CD4-positive, alpha-beta T cell treated with Interferon alpha-2 for 1 hour (primary cell): ENCODE measurements around the gene SGMS1.
"Not testable (repeated sequence)": the region's sequence is repeated elsewhere in the genome, so short reads cannot be mapped to it uniquely, and the experiment has no call there.

Source experiments
- DNase-seq, 2 donors: peaks; one replicate each; pipeline ENCODE4 v3.0.0-alpha.2; 2020 to 2022

The SGMS1 gene

GRCh38 chr10:50392966-50393718, 230.6 kb downstream of the SGMS1 start:
- no peak for DNase-seq

- no peak for DNase-seq
Observed at GRCh38 chr10:50392426-50392825, 231.3 kb downstream of the SGMS1 start.

GRCh38 chr10:50390302-50390701, 233.5 kb downstream of the SGMS1 start:
- no peak for DNase-seq

GRCh38 chr10:50388181-50388580, 235.6 kb downstream of the SGMS1 start:
- DNase-seq, result no peak

- DNase-seq, result no peak
Observed at GRCh38 chr10:50387732-50388073, 236.1 kb downstream of the SGMS1 start.

- no peak for DNase-seq
Observed at GRCh38 chr10:50387007-50387731, 236.6 kb downstream of the SGMS1 start.

GRCh38 chr10:50385624-50386023, 238.1 kb downstream of the SGMS1 start:
- DNase-seq, result no peak

GRCh38 chr10:50384898-50385297, 238.9 kb downstream of the SGMS1 start:
- no peak for DNase-seq

- DNase-seq, result no peak
Observed at GRCh38 chr10:50384238-50384637, 239.5 kb downstream of the SGMS1 start.

- no peak for DNase-seq
Observed at GRCh38 chr10:50382576-50383023, 241.2 kb downstream of the SGMS1 start.

GRCh38 chr10:50381642-50382041, 242.1 kb downstream of the SGMS1 start:
- no peak for DNase-seq

GRCh38 chr10:50379616-50380015, 244.1 kb downstream of the SGMS1 start:
- no peak for DNase-seq

- no peak for DNase-seq
Observed at GRCh38 chr10:50375745-50376144, 248.0 kb downstream of the SGMS1 start.

- DNase-seq, result no peak
Observed at GRCh38 chr10:50375051-50375452, 248.7 kb downstream of the SGMS1 start.

GRCh38 chr10:50373821-50374501, 249.8 kb downstream of the SGMS1 start:
- DNase-seq, result no peak

GRCh38 chr10:50369931-50370330, 253.8 kb downstream of the SGMS1 start:
- no peak for DNase-seq

GRCh38 chr10:50367732-50368131, 256.0 kb downstream of the SGMS1 start:
- DNase-seq, result peak in 1 of 2 donors; percentile 23

- DNase-seq, result not testable (repeated sequence)
Observed at GRCh38 chr10:50366421-50366820, 257.3 kb downstream of the SGMS1 start.

- DNase-seq, result not testable (repeated sequence)
Observed at GRCh38 chr10:50364730-50365129, 259.0 kb downstream of the SGMS1 start.

- DNase-seq, result peak in 1 of 2 donors; percentile 33
Observed at GRCh38 chr10:50362547-50363125, 261.1 kb downstream of the SGMS1 start.

- no peak for DNase-seq
Observed at GRCh38 chr10:50361946-50362345, 261.8 kb downstream of the SGMS1 start.

GRCh38 chr10:50360077-50360850, 263.5 kb downstream of the SGMS1 start:
- no peak for DNase-seq
